Hepatocyte (in vitro differentiated cells): Measurements from ENCODE around the gene NTF3. TPM values are rescaled to one million over a fixed set of nuclear protein-coding genes. Genes with fewer than 3 reads are reported as not detected.

Experiments used
- DNase-seq: peaks from one replicate; pipeline ENCODE4 v3.0.0-alpha.2; 2016; ENCODE audit warnings: low spot score
- H2AFZ ChIP-seq: fragments of 200-600 bp; sonication (generic); 2 replicates; pipeline ENCODE4 v1.6.0; 2016; ENCODE audit warnings: antibody characterized with exemption, mild to moderate bottlenecking
- H3K27ac ChIP-seq: fragments of 200-600 bp; sonication (generic); 2 replicates; pipeline ENCODE4 v1.5.1; 2016; ENCODE audit warnings: mild to moderate bottlenecking
- H3K27me3 ChIP-seq: fragments of 200-600 bp; sonication (generic); 2 replicates; pipeline ENCODE4 v1.6.1; 2016
- H3K36me3 ChIP-seq: fragments of 200-600 bp; sonication (generic); replicated peaks from 2 replicates; pipeline ENCODE4 v1.5.1; 2016; ENCODE audit warnings: low read depth; ENCODE audit not compliant: insufficient read depth
- H3K4me1 ChIP-seq: fragments of 200-600 bp; sonication (generic); 2 replicates; pipeline ENCODE4 v1.5.1; 2016; ENCODE audit warnings: mild to moderate bottlenecking, moderate library complexity; ENCODE audit not compliant: insufficient read depth
- H3K4me2 ChIP-seq: fragments of 200-600 bp; sonication (generic); 2 replicates; pipeline ENCODE4 v1.6.0; 2016
- H3K4me3 ChIP-seq: fragments of 200-600 bp; sonication (generic); 2 replicates; pipeline ENCODE4 v1.5.1; 2016; ENCODE audit warnings: mild to moderate bottlenecking
- H3K79me2 ChIP-seq: fragments of 200-600 bp; sonication (generic); 2 replicates; pipeline ENCODE4 v1.6.0; 2017; ENCODE audit warnings: mild to moderate bottlenecking
- H3K9me2 ChIP-seq: fragments of 200-600 bp; sonication (generic); replicated peaks from 2 replicates; pipeline ENCODE4 v1.6.0; 2017; ENCODE audit warnings: mild to moderate bottlenecking; ENCODE audit not compliant: insufficient read depth
- H3K9me3 ChIP-seq: fragments of 200-600 bp; sonication (generic); 2 replicates; pipeline ENCODE4 v1.5.1; 2016; ENCODE audit warnings: low read depth, mild to moderate bottlenecking
- H4K20me1 ChIP-seq: fragments of 200-600 bp; sonication (generic); 2 replicates; pipeline ENCODE4 v1.6.0; 2016; ENCODE audit warnings: mild to moderate bottlenecking; ENCODE audit not compliant: insufficient read depth, poor library complexity, severe bottlenecking
- EZH2 ChIP-seq: fragments of 200-600 bp; sonication (generic); IDR thresholded peaks from 2 replicates; pipeline ENCODE4 v1.6.1; 2016; ENCODE audit warnings: antibody characterized with exemption, mild to moderate bottlenecking, borderline replicate concordance
- EZH2phosphoT487 ChIP-seq: fragments of 200-600 bp; sonication (generic); IDR thresholded peaks from one replicate; pipeline ENCODE4 v1.6.1; 2018; ENCODE audit warnings: antibody characterized with exemption, mild to moderate bottlenecking, low read depth, moderate library complexity; ENCODE audit not compliant: unreplicated experiment, severe bottlenecking
- WGBS: methylation state at CpG from one replicate; pipeline ENCODE4 v1.1.6; 2016; ENCODE audit warnings: low lambda C conversion rate; ENCODE audit errors: missing lambda C conversion rate; 5-methylcytosine and 5-hydroxymethylcytosine counted together
- polyA plus RNA-seq: library from polyadenylated mRNA; unstranded; fragments of >200 nt; fragmentation: Nextera tagmentation; extraction: Ambion mirVana; gene quantifications from 2 replicates; pipeline ENCODE4 v1.2.1, GENCODE V29; 2016
- total RNA-seq: library from RNA; depleted of rRNA; stranded (reverse); fragments of >200 nt; gene quantifications from 2 replicates; pipeline ENCODE4 v1.2.3, GENCODE V29; 2014
- TF ChIP-seq, protein P1 (sequence below): fragments of 200-600 bp; sonication (generic); IDR thresholded peaks from 2 replicates; pipeline ENCODE4 v1.5.1; 2016; ENCODE audit warnings: antibody characterized with exemption, mild to moderate bottlenecking; ENCODE audit not compliant: poor library complexity

The NTF3 gene
- total and polyA plus RNA-seq, 2 experiments from 2014 or later, result 5.0 to 7.1 TPM

DNA sequence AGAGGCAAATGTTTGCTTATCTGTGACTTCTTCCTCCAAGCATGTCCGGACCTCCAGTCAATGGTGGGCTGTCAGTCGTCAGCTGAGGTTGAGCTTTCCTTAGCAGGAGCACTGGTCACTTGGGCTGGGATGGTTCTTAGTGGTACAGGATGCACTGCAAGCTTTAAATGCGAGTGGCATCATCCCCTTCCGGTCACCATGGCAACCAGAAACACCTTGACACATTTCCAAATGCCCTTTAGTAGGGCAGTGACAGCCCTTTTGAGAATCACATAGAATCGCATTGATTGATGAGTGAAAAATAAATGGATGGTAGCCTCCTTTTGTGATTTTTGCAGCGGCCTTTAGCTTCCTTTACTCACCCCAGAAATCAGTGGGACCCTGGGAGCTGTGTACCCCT is 24.1 kb downstream of the NTF3 start:
- no peaks in the 10 kb centered on the region for H4K20me1 ChIP-seq
- no peak overlapping the region for H2AFZ ChIP-seq
- H3K4me2 ChIP-seq, result no peak overlapping the region
- H3K27ac ChIP-seq, result no peak overlapping the region
- no peaks in the 10 kb centered on the region for H3K27me3 ChIP-seq
- TF ChIP-seq EZH2phosphoT487 (no peak), EZH2 (no peak)
- TF ChIP-seq, protein P1, sequence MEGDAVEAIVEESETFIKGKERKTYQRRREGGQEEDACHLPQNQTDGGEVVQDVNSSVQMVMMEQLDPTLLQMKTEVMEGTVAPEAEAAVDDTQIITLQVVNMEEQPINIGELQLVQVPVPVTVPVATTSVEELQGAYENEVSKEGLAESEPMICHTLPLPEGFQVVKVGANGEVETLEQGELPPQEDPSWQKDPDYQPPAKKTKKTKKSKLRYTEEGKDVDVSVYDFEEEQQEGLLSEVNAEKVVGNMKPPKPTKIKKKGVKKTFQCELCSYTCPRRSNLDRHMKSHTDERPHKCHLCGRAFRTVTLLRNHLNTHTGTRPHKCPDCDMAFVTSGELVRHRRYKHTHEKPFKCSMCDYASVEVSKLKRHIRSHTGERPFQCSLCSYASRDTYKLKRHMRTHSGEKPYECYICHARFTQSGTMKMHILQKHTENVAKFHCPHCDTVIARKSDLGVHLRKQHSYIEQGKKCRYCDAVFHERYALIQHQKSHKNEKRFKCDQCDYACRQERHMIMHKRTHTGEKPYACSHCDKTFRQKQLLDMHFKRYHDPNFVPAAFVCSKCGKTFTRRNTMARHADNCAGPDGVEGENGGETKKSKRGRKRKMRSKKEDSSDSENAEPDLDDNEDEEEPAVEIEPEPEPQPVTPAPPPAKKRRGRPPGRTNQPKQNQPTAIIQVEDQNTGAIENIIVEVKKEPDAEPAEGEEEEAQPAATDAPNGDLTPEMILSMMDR, result no peak
- WGBS, result 90% methylated on average over 6 of the region's 6 CpGs
- no peaks in the 10 kb centered on the region for H3K9me3 ChIP-seq
- no peaks in the 10 kb centered on the region for H3K9me2 ChIP-seq
- H3K79me2 ChIP-seq, result peaks cover 24% of the 10 kb centered on the region
- H3K4me1 ChIP-seq, result peaks cover 15% of the 10 kb centered on the region
- DNase-seq, result no peak
- no peak overlapping the region for H3K4me3 ChIP-seq
- no peaks in the 10 kb centered on the region for H3K36me3 ChIP-seq

GRCh38 chr12:5456906-5457305 is 25.0 kb downstream of the NTF3 start:
- H3K4me2 ChIP-seq, result peak overlapping the region; percentile 31
- H4K20me1 ChIP-seq, result no peaks in the 10 kb centered on the region
- H3K9me2 ChIP-seq, result no peaks in the 10 kb centered on the region
- H3K4me1 ChIP-seq, result peaks cover 15% of the 10 kb centered on the region
- peak overlapping the region; percentile 67 for H3K27ac ChIP-seq
- DNase-seq, result no peak
- peaks cover 22% of the 10 kb centered on the region for H3K79me2 ChIP-seq
- 54% methylated on average over 8 of the region's 8 CpGs for WGBS
- no peaks in the 10 kb centered on the region for H3K36me3 ChIP-seq
- no peak overlapping the region for H2AFZ ChIP-seq
- H3K4me3 ChIP-seq, result no peak overlapping the region
- H3K9me3 ChIP-seq, result no peaks in the 10 kb centered on the region
- no peaks in the 10 kb centered on the region for H3K27me3 ChIP-seq
- no peak for TF ChIP-seq EZH2
- TF ChIP-seq EZH2phosphoT487, result no peak
- TF ChIP-seq, protein P1, result no peak

- H3K4me2 ChIP-seq, result no peak overlapping the region
- peaks cover 15% of the 10 kb centered on the region for H3K4me1 ChIP-seq
- H3K27me3 ChIP-seq, result no peaks in the 10 kb centered on the region
- no peaks in the 10 kb centered on the region for H3K9me2 ChIP-seq
- 88% methylated on average over 12 of the region's 12 CpGs for WGBS
- H3K4me3 ChIP-seq, result no peak overlapping the region
- H3K9me3 ChIP-seq, result no peaks in the 10 kb centered on the region
- no peaks in the 10 kb centered on the region for H4K20me1 ChIP-seq
- no peaks in the 10 kb centered on the region for H3K36me3 ChIP-seq
- no peak for DNase-seq
- H3K79me2 ChIP-seq, result peaks cover 28% of the 10 kb centered on the region
- no peak overlapping the region for H2AFZ ChIP-seq
- TF ChIP-seq, protein P1, result no peak
- TF ChIP-seq EZH2phosphoT487, result no peak
- no peak for TF ChIP-seq EZH2
- no peak overlapping the region for H3K27ac ChIP-seq
Observed at GRCh38 chr12:5458229-5459050, 26.5 kb downstream of the NTF3 start.
